Sigmoid colon (tissue), 7 donors: Measurements from ENCODE around the gene FAM53C. TPM values are rescaled to one million over a fixed set of nuclear protein-coding genes. Genes with fewer than 3 reads are reported as not detected.

ENCODE experiments used
- DNase-seq: peaks from one replicate; pipeline ENCODE4 v3.0.0-alpha.2; 2019
- H3K27ac ChIP-seq, 4 donors: fragments of 200-600 bp; sonication (generic); one replicate each; pipeline ENCODE4 v1.5.1; 2016 to 2019; ENCODE audit warnings: mild to moderate bottlenecking in 1 of 4
- H3K27me3 ChIP-seq, 3 donors: fragments of 200-600 bp; sonication (generic); one replicate each; pipeline ENCODE4 v1.5.1; 2019; ENCODE audit warnings: mild to moderate bottlenecking in 1 of 3
- H3K36me3 ChIP-seq, 4 donors: fragments of 200-600 bp; sonication (generic); one replicate each; pipeline ENCODE4 v1.5.1; 2016 to 2019
- H3K4me1 ChIP-seq, 4 donors: fragments of 200-600 bp; sonication (generic); one replicate each; pipeline ENCODE4 v1.5.1; 2017 to 2019
- H3K4me3 ChIP-seq, 4 donors: fragments of 200-600 bp; sonication (generic); one replicate each; pipeline ENCODE4 v1.5.1; 2017 to 2019; ENCODE audit warnings: mild to moderate bottlenecking in 2 of 4, moderate library complexity in 1 of 4
- H3K9me3 ChIP-seq, 4 donors: fragments of 200-600 bp in 3 of 4; sonication (generic) in 3 of 4; one replicate each; pipeline versions ENCODE4 v1.5.1 to v1.6.1; 2013 to 2019
- CTCF ChIP-seq, 4 experiments: fragments of 450-650 bp in 3 of 4; fragments of 200-600 bp in 1 of 4; IDR thresholded peaks; one replicate each; pipeline ENCODE4 v1.5.1; 2016 to 2019; ENCODE audit warnings: antibody characterized with exemption in 4 of 4, mild to moderate bottlenecking in 3 of 4, moderate library complexity in 2 of 4
- EP300 ChIP-seq, 4 donors: sonication (generic); formaldehyde crosslinking; IDR thresholded peaks; one replicate each; pipeline ENCODE4 v1.6.1; 2017; ENCODE audit warnings: antibody characterized with exemption in 4 of 4
- POLR2A ChIP-seq, 2 donors: fragments of 450-650 bp; IDR thresholded peaks; one replicate each; pipeline ENCODE4 v1.6.1; 2016; ENCODE audit warnings: antibody characterized with exemption in 2 of 2, mild to moderate bottlenecking in 2 of 2, moderate library complexity in 2 of 2
- POLR2AphosphoS5 ChIP-seq, 4 donors: sonication (generic); formaldehyde crosslinking; IDR thresholded peaks; one replicate each; pipeline ENCODE4 v1.6.1; 2017; ENCODE audit warnings: antibody characterized with exemption in 4 of 4
- WGBS, 2 donors: extraction: QIAGEN DNeasy Blood & Tissue Kit; methylation state at CpG; one replicate each; pipeline ENCODE4 v1.1.7; 2013; 5-methylcytosine and 5-hydroxymethylcytosine counted together
- intact Hi-C: fragments of 100-400 bp; cut with DNase I; formaldehyde crosslinking; loops from one replicate; pipeline ENCODE4 v1.15.1; 2023
- polyA plus RNA-seq, 3 donors: library from polyadenylated mRNA; stranded (reverse); fragments of 200-250 nt; gene quantifications; one replicate each; pipeline ENCODE4 v1.2.3, GENCODE V29; 2013
- total RNA-seq, 4 donors: library from RNA; depleted of rRNA; stranded (reverse); fragments of >200 nt; gene quantifications; one replicate each; pipeline ENCODE4 v1.1.0, GENCODE V29; 2016
- donor health status: healthy with polysubstance abuse.
- donor health status: Bipolar disorder and iron deficiency.
- donor health status: healthy.

FAM53C gene
- total and polyA plus RNA-seq, 7 donors, result 6.0 to 28.5 (median 26.8) TPM

- Histone ChIP-seq H3K4me3 (peak within 1 kb of the TSS; percentile 61 to 91 (median 88)), H3K27ac (peak within 1 kb of the TSS; percentile 95 to 98 (median 96)), H3K36me3 (peaks cover 1 to 21% (median 5%) of the 10 kb centered on the region in 4 donors), H3K9me3 (no peaks in the 10 kb centered on the region), H3K4me1 (peaks cover 0 to 34% (median 33%) of the 10 kb centered on the region in 4 donors), H3K27me3 (no peaks in the 10 kb centered on the region)
- TF ChIP-seq EP300 (IDR thresholded peaks at IDR 0.05) (no peak), CTCF (IDR thresholded peaks at IDR 0.05) (peak; percentile 97 to 100 (median 99)), POLR2AphosphoS5 (IDR thresholded peaks at IDR 0.05) (peak in 2 of 4 donors; percentile 29 to 35)
- peak; percentile 89 for DNase-seq
- intact Hi-C loops, result loop anchor here (1.0 kb wide), 1 partner anchor 14 kb away; the partner anchor contains the start of gene FAM53C
- WGBS, 2 donors, result 6 to 8% methylated on average over 30 of the region's 30 CpGs
Observed at GRCh38 chr5:138352071-138352721, 14.1 kb downstream of the FAM53C start, which contains the start of gene KDM3B. Gene KDM3B, plus strand, starts transcription at chr5:138352685. Its CDS starts 111 bp downstream, at chr5:138352796.

- H3K36me3 ChIP-seq, result peaks cover 0 to 14% (median 3%) of the 10 kb centered on the region in 4 donors
- peak overlapping the region; percentile 95 to 98 (median 96) for H3K27ac ChIP-seq
- WGBS, 2 donors, result 0 to 1% methylated on average over 88 of the region's 88 CpGs
- peak overlapping the region; percentile 61 to 91 (median 88) for H3K4me3 ChIP-seq
- intact Hi-C loops, result loop anchor here (1.0 kb wide), 1 partner anchor 15 kb away; the partner anchor contains the start of gene FAM53C
- TF ChIP-seq CTCF (IDR thresholded peaks at IDR 0.05) (peak in 2 of 4 experiments; percentile 12 to 51), POLR2A (IDR thresholded peaks at IDR 0.05) (peak; percentile 18 to 57), POLR2AphosphoS5 (IDR thresholded peaks at IDR 0.05) (peak in 2 of 4 donors; percentile 40 to 68), EP300 (IDR thresholded peaks at IDR 0.05) (no peak)
- peaks cover 0 to 37% (median 34%) of the 10 kb centered on the region in 4 donors for H3K4me1 ChIP-seq
- DNase-seq, result peak; percentile 80
- no peaks in the 10 kb centered on the region for H3K27me3 ChIP-seq
- no peaks in the 10 kb centered on the region for H3K9me3 ChIP-seq
Observed at GRCh38 chr5:138352722-138353559, 14.9 kb downstream of the FAM53C start.

GRCh38 chr5:138353560-138354080 lies 15.6 kb downstream of the FAM53C start:
- no peaks in the 10 kb centered on the region for H3K9me3 ChIP-seq
- H3K36me3 ChIP-seq, result peaks cover 0 to 7% (median under 1%) of the 10 kb centered on the region in 4 donors
- intact Hi-C loops, result no loop called here
- 0 to 1% methylated on average over 11 of the region's 11 CpGs for WGBS, 2 donors
- H3K27ac ChIP-seq, result peak overlapping the region; percentile 95 to 98 (median 96)
- no peak for DNase-seq
- peak overlapping the region; percentile 61 to 91 (median 88) for H3K4me3 ChIP-seq
- TF ChIP-seq POLR2A (IDR thresholded peaks at IDR 0.05) (no peak), CTCF (IDR thresholded peaks at IDR 0.05) (no peak), POLR2AphosphoS5 (IDR thresholded peaks at IDR 0.05) (no peak), EP300 (IDR thresholded peaks at IDR 0.05) (no peak)
- no peaks in the 10 kb centered on the region for H3K27me3 ChIP-seq
- peaks cover 0 to 38% (median 34%) of the 10 kb centered on the region in 4 donors for H3K4me1 ChIP-seq

GRCh38 chr5:138354387-138354786 lies 16.3 kb downstream of the FAM53C start:
- TF ChIP-seq CTCF (IDR thresholded peaks at IDR 0.05) (no peak), POLR2A (IDR thresholded peaks at IDR 0.05) (no peak), EP300 (IDR thresholded peaks at IDR 0.05) (no peak), POLR2AphosphoS5 (IDR thresholded peaks at IDR 0.05) (no peak)
- DNase-seq, result no peak
- peaks cover 0 to 38% (median 34%) of the 10 kb centered on the region in 4 donors for H3K4me1 ChIP-seq
- H3K27ac ChIP-seq, result peak overlapping the region; percentile 95 to 98 (median 96)
- WGBS, 2 donors, result 7 to 12% methylated on average over 5 of the region's 5 CpGs
- no peaks in the 10 kb centered on the region for H3K36me3 ChIP-seq
- no peaks in the 10 kb centered on the region for H3K27me3 ChIP-seq
- H3K9me3 ChIP-seq, result no peaks in the 10 kb centered on the region
- intact Hi-C loops, result no loop called here
- H3K4me3 ChIP-seq, result peak overlapping the region; percentile 61 to 91 (median 88)
